ENCODE results near the gene GFOD2.
"Not testable (repeated sequence)": the region's sequence is repeated elsewhere in the genome, so short reads cannot be mapped to it uniquely, and the experiment has no call there.

Gene GFOD2

DNA sequence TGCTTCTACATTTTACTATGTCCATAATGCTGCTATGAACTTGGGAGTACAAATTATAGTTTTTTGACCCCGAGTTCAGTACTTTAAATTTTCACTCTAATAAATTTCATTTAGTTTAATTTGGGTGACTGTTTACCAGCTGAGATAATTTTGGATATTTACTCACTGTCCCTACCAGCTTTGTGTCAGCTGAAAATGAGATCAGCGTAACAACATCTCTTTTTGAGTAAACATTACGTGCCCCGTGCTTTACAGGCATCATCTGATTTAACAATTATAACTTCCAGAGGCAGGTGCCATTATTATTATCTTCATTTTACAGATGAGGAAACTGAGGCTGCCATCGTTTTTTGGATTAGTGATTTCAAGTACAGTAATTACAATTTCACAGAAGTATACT lies 15.0 kb downstream of the GFOD2 start:
- DNase-seq (ENCODE audit: low read depth in 3 of 3, low spot score in 1 of 3): no peak

DNA sequence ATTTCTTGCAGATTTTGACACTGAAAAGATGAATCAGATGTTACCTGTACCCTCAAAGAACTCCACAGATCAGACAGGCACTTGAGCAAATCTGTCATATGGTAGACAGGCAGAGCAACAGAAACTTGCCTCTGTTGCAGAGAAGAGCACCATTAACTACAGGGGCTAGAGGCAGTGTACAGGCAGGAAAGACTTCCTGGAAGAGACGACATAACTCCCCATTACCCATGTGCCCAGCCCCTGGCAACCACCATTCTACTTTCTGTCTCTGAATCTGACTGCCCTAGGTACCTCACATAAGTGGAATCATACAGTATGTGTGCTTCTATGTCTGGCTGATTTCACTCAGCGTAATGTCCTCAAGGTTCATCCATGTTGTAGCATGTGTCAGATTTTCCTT lies 15.5 kb downstream of the GFOD2 start:
- DNase-seq (ENCODE audit: low read depth in 3 of 3, low spot score in 1 of 3): no peak

DNA sequence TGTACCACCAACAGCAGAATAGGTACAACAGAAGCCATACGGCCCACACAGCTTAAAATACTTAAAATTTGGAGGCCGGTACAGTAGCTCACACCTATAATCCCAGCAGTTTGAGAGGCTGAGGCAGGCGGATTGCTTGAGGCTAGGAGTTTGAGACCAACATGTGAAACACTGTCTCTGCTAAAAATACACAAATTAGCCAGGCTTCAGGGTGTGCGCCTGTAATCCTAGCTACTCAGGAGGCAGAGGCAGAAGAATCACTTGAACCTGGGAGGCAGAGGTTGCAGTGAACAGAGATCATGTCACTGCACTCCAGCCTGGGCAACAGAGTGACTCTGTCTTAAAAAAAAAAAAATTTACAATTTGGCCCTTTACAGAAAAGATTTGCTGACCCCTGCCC lies 17.0 kb downstream of the GFOD2 start:
- no peak for DNase-seq (ENCODE audit: low read depth in 3 of 3, low spot score in 1 of 3)

DNA sequence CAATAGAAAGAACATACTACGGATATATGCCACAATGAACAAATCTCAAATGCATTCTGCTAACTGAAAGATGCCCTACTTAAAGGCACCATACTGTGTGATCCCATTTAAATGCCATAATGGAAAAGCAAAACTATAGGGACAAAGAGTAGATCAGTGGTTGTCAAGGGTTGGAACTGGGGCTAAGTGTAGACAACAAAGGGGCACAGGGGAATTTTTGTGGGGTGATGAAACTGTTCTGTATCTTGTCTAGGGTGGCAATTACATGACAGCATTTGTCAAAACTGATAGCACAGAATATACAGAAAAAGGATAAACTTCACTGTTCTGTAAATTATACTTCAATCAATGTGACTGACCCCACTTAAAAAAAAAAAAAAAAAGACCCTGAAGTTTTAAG lies 17.7 kb downstream of the GFOD2 start:
- no peak for DNase-seq (ENCODE audit: low read depth in 3 of 3, low spot score in 1 of 3)

- no peak for DNase-seq (ENCODE audit: low read depth in 3 of 3, low spot score in 1 of 3)
Observed at GRCh38 chr16:67699265-67699664, 19.9 kb downstream of the GFOD2 start.

DNA sequence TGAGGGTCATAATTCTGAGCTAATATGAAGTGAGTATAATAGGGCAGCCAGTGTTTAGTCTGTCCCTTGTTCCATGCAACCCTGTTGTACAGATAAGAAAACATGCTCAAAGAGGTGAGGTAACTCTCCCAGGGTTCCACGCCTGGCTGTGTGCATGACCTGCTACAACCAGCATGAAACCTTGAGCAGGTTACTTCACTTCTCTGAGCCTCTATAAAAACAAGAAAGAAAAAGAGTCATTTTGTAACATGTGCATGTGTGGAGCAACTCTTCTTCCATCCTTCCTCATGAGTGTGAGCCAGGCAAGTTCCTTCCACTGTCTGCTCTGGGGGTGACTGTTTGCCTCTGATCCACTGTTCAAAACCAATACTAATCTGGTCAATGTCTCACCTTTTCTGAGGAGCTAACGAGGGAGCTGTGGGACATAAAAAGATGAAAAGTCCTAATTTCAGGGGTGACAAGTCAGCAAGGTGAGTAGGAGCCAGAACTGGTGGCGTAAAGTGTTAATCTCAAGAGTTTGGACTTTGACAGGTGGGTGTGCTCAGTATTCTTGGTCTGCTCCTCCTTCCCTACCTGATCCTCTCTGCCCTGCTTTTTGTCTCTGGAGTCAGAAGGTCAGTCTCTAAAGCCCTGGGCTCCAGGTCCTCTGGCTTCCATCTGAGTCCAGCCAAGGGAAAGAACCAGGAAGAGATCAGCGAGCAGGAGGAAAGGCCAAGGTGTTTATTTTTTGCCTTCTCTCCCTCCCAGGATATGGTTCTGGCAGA lies 21.5 kb downstream of the GFOD2 start:
- no peak for DNase-seq (ENCODE audit: low read depth in 3 of 3, low spot score in 1 of 3)

DNA sequence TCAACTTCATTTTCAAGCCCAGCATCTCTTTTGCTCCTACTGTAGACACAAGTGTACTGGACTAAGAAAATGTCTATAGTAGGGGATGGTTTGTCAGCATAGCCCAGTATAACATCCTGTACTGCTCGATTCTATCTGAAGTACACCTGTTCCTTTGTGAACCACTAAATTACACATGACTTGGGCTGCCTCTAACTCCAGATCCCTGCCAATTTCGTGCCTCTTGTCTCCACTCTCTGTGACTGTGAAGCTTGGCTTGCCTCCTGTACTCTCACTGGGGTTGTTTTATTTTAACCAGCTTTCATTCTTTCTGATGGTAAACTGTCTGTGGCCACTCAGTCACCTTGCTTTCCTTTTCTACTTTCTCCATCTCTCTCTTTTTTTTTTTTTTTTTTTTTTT lies 24.5 kb downstream of the GFOD2 start:
- no peak for DNase-seq (ENCODE audit: low read depth in 3 of 3, low spot score in 1 of 3)

- not testable (repeated sequence) for DNase-seq (ENCODE audit: low read depth in 3 of 3, low spot score in 1 of 3)
Observed at GRCh38 chr16:67693517-67694285, 25.4 kb downstream of the GFOD2 start.

- no peak for DNase-seq (ENCODE audit: low read depth in 3 of 3, low spot score in 1 of 3)
Observed at GRCh38 chr16:67685388-67686112, 33.6 kb downstream of the GFOD2 start.

DNA sequence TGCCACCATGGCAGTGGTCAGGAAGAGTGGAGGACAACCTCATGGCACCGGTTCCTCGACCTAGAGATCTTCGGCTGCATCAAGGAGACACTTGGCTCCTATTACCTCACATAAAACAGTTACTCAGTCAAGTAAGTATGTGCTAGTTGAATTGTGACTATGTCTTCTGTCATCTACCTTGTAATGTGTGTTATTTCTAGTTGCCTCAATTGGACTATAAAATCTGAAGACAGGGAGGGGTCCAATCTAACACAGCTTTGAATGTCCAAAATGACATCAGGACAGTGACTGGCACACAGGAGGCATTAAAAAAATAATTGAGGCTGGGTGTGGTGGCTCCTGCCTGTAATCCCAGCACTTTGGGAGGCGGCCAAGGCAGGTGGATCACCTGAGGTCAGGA lies 35.3 kb downstream of the GFOD2 start:
- DNase-seq (ENCODE audit: low read depth in 3 of 3, low spot score in 1 of 3): no peak

DNA sequence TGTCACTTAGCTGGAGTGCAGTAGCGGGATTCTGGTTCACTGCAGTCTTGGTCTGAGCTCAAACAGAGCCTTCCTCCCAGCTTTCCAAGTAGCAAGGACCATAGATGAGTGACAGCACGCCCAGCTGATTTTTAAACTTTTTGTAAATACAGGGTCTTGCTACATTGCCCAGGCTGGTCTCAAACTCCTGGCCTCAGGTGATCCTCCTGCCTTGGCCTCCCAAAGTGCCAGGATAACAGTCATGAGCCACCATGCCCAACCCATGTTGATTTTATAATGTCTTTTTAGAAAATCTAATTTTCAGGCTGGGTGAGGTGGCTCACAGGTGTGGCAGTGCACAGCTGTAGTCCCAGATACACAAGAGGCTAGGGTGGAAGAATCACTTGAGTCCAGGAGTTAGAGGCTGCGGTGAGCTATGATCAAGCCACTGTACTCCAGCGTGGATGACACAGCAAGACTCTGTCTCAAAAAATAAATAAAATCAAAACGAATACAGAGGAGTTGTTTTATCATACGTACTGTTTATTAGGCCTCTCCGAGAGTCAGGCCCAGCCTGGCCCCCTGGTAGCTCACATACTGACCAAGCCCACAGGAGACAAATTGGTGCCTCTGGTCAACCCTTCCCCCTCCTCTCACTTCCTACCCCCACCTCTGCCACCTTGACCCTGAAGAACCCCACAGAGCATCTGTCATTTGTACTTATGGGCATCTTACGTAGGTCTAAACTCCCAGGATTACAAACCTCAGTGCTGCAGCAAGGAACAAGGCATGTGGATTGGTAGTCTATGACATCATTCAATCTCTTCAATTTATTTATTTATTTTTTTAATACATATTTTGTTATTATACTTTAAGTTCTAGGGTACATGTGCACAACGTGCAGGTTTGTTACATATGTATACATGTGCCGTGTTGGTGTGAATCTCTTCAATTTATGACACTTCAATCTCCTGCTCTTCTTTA lies 38.9 kb downstream of the GFOD2 start:
- DNase-seq (ENCODE audit: low read depth in 3 of 3, low spot score in 1 of 3): no peak

- no peak for DNase-seq (ENCODE audit: low read depth in 3 of 3, low spot score in 1 of 3)
Observed at GRCh38 chr16:67678354-67679023, 40.6 kb downstream of the GFOD2 start.

- DNase-seq (ENCODE audit: low read depth in 3 of 3, low spot score in 1 of 3): no peak
Observed at GRCh38 chr16:67677712-67678111, 41.4 kb downstream of the GFOD2 start.

DNA sequence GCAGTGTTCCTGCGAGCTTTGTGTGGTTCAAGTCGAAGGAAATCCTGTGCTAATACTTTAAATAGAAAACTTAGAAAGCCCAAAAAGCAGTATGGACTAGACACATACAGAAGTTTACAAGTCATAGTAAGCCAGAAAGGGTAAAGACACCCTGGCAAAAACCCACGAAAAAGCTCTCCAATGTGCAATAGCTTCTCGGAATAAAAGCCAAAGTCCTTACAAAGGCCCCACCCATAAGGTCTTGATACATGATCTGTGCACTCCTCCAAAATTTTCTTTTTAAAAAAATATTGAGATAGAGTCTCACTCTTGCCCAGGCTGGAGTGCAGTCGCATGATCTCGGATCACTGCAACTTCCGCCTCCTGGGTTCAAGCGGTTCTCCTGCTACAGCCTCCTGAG lies 42.2 kb downstream of the GFOD2 start:
- DNase-seq (ENCODE audit: low read depth in 3 of 3, low spot score in 1 of 3): no peak

DNA sequence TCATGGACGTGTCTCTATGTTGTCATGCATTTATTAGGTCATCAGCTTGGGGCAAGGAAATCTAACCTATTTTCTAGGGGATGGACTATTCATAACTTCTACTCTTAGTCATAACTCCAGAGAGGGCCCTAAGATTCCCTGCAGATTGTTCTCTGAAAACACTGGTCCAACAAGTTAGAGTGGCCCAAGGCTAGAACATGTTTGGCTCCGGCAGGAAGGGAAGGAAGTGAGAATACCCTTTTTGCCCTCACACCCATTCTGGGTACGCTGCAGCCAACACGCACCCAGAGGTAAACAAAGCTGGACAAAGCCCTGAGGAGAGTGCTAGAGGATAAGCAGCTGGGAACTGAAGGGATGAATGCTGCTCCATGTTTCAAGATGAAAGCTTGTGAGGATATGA lies 42.6 kb downstream of the GFOD2 start:
- DNase-seq (ENCODE audit: low read depth in 3 of 3, low spot score in 1 of 3): no peak

GRCh38 chr16:67675999-67676398 lies 43.1 kb downstream of the GFOD2 start:
- no peak for DNase-seq (ENCODE audit: low read depth in 3 of 3, low spot score in 1 of 3)

DNA sequence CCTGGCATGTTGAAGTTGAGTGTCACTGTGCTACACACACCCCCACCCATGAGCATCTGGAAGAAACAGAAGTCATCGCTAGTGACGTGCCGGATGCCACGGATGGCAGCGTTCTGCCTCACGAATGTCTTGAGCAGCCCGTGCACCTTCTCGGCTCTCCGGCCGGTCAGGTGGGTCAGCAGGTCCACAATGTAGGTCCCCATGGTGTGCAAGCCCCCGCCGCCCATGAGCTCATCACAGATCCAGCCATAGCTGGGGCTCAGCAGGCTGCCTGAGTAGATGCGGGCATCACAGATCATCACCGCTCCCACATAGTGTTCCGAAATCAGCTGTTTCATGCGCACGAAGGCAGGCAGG lies 43.6 kb downstream of the GFOD2 start:
- DNase-seq (ENCODE audit: low read depth in 3 of 3, low spot score in 1 of 3): no peak

DNA sequence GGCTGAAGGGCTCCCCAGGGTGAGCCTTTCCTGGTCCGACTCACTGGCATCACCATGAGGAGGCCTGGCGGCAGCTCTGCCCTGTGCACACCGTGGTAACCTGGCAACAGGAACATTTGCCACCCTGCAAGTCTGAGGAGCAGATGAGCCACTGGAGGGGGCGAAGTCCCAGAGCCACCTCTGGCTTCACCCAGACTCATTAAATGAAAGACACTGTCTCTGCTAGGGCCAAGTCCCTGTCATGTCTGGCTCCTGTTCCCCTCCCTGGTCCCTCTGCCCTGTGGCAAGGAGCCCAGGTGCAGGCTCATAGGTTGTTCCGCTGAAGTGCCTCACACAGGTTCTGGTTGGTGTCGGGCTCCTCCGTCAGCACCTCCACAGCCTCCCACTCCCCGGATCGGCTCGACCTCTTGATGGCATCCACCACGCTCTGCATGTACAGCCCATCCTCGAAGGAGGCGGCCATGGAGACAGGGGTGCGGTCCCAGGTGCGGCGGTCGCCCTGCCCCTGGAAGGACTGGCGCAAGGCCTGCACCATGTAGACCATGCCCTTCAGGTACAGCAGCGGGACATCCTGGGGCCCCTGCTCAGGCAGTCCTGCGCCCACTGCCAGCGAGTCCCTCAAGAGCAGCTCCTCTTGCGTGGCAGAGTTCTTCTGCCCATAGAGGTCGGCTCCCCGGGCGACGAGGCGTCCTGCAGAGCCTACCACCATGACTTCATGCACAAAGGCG lies 44.1 kb downstream of the GFOD2 start:
- no peak for DNase-seq (ENCODE audit: low read depth in 3 of 3, low spot score in 1 of 3)

- no peak for DNase-seq (ENCODE audit: low read depth in 3 of 3, low spot score in 1 of 3)
Observed at GRCh38 chr16:67673712-67674580, 45.2 kb downstream of the GFOD2 start.
